Neural progenitor cell (in vitro differentiated cells): ENCODE data around the gene USP31.

Source experiments
- EZH2phosphoT487 ChIP-seq: fragments of 200-600 bp; sonication (generic); IDR thresholded peaks from 2 replicates; pipeline ENCODE4 v1.6.1; 2017; ENCODE audit warnings: antibody characterized with exemption
- TF ChIP-seq, protein P1 (sequence below): fragments of 200-600 bp; sonication (generic); IDR thresholded peaks from 2 replicates; pipeline ENCODE4 v1.5.1; 2017; ENCODE audit warnings: antibody characterized with exemption, mild to moderate bottlenecking

DNA sequence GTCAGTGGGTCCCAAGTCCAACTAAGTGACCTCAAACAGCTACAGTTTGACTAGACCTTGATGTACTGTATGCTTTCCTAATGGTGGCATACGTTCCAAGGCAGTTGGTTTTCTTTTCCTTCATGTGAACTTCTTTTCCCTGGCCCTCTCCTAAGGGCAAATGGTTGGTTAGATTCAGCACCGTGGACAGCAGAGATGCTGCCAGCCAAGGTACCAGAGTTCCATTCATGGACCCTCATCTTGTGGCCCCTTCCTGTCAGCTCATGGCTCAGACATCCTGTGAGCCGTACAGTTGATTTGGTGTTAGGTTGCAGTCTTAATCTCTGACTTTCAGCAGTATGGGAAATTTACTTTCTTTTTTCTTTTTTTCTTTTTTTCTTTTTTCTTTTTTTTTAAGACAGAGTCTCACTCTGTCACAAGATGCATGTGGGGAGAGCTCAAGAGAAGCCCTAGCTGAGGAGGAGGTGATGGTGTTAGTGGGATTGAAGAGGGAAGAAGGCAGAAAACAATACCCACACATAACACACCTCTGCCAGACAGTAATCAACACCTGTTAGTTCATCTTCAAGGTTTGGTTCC, 122.4 kb downstream of the USP31 start:
- TF ChIP-seq, protein P1, sequence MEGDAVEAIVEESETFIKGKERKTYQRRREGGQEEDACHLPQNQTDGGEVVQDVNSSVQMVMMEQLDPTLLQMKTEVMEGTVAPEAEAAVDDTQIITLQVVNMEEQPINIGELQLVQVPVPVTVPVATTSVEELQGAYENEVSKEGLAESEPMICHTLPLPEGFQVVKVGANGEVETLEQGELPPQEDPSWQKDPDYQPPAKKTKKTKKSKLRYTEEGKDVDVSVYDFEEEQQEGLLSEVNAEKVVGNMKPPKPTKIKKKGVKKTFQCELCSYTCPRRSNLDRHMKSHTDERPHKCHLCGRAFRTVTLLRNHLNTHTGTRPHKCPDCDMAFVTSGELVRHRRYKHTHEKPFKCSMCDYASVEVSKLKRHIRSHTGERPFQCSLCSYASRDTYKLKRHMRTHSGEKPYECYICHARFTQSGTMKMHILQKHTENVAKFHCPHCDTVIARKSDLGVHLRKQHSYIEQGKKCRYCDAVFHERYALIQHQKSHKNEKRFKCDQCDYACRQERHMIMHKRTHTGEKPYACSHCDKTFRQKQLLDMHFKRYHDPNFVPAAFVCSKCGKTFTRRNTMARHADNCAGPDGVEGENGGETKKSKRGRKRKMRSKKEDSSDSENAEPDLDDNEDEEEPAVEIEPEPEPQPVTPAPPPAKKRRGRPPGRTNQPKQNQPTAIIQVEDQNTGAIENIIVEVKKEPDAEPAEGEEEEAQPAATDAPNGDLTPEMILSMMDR: no peak
- no peak for TF ChIP-seq EZH2phosphoT487
